ENCODE results near the gene TWSG1. TPM values are rescaled to one million over a fixed set of nuclear protein-coding genes. Genes with fewer than 3 reads are reported as not detected.
A peak's percentile ranks its signal among the peaks of the same experiment; 100 is the strongest.

The TWSG1 gene
- total and polyA plus RNA-seq, 11 donors: 6.9 to 18.0 (median 13.3) TPM

DNA sequence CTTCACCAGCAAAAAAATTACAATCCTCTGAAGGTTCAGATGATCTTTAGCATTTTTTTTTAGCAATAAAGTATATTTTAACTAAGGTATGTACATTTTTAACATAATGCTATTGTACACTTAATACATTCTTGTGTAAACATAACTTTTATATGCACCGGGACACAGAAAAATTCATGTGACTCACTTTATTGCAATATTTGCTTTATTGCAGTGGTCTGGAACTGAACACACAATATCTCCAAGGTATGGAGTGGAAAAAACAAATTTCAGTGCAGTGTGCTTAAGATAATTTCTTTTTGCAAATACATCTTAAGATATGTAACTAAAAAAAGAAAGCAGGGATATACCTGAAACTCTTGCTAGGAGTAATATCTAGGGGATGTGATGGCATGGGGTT is 5.1 kb upstream of the TWSG1 start:
- H3K4me3 ChIP-seq: no peak overlapping the region

DNA sequence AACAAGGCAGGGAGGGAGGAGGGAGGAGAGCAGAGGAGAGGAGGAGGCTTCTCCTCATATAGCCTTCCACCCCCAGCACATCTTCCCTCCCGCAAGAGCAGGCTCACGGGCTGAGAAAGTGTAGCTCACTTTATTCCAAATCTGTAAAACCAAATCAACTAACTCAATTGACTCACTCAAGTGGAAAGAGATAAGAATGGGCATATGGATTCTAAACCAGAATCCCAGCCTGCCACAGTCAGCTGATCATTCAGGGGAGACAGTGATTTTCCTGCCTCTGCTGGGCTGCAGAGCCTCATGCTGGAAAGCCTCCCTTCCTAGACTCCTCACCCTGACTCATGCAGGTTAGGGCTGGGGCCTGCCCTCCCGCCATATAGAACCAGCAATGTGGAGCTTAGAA is 4.2 kb upstream of the TWSG1 start:
- TF ChIP-seq, protein P1, sequence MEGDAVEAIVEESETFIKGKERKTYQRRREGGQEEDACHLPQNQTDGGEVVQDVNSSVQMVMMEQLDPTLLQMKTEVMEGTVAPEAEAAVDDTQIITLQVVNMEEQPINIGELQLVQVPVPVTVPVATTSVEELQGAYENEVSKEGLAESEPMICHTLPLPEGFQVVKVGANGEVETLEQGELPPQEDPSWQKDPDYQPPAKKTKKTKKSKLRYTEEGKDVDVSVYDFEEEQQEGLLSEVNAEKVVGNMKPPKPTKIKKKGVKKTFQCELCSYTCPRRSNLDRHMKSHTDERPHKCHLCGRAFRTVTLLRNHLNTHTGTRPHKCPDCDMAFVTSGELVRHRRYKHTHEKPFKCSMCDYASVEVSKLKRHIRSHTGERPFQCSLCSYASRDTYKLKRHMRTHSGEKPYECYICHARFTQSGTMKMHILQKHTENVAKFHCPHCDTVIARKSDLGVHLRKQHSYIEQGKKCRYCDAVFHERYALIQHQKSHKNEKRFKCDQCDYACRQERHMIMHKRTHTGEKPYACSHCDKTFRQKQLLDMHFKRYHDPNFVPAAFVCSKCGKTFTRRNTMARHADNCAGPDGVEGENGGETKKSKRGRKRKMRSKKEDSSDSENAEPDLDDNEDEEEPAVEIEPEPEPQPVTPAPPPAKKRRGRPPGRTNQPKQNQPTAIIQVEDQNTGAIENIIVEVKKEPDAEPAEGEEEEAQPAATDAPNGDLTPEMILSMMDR (IDR thresholded peaks at IDR 0.05): no peak
- no peak for TF ChIP-seq POLR2A (IDR thresholded peaks at IDR 0.05)
- no peaks in the 10 kb centered on the region for H3K36me3 ChIP-seq
- H3K4me3 ChIP-seq: no peak overlapping the region
- H3K9me3 ChIP-seq: peaks cover 0 to 18% (median 2%) of the 10 kb centered on the region in 12 donors
- no peaks in the 10 kb centered on the region for H3K27me3 ChIP-seq
- WGBS, 4 donors: 55 to 80% (median 69%) methylated on average over 3 of the region's 3 CpGs
- intact Hi-C loops (cut with DNase I): loop anchor here (5.0 to 10.0 kb wide), 8 partner anchors 113 to 444 kb away; partner anchors contain the start of genes RALBP1 (in 3 of the 10) and ANKRD12 (in 1 of the 10)
- ATAC-seq: no peak
- H3K4me1 ChIP-seq: peaks cover 0 to 12% (median 5%) of the 10 kb centered on the region in 12 donors
- no peak for DNase-seq
- H3K27ac ChIP-seq: no peak overlapping the region

More for the DNA sequence above, 5.1 kb upstream of the TWSG1 start:
- ATAC-seq: no peak
- H3K27me3 ChIP-seq: no peaks in the 10 kb centered on the region
- TF ChIP-seq, protein P1 (IDR thresholded peaks at IDR 0.05): no peak
- no peak for TF ChIP-seq POLR2A (IDR thresholded peaks at IDR 0.05)
- intact Hi-C loops (cut with DNase I): loop anchor here in 1 of 10 donors (10.0 kb wide), 1 partner anchor 255 kb away; no protein-coding TSS in a partner anchor
- peaks cover 0 to 9% (median 3%) of the 10 kb centered on the region in 12 donors for H3K4me1 ChIP-seq
- H3K27ac ChIP-seq: no peak overlapping the region
- WGBS, 4 donors: 42 to 100% (median 96%) methylated on average over 1 of the region's 1 CpG
- peaks cover 0 to 18% (median 2%) of the 10 kb centered on the region in 12 donors for H3K9me3 ChIP-seq
- H3K36me3 ChIP-seq: no peaks in the 10 kb centered on the region
- DNase-seq: no peak

DNA sequence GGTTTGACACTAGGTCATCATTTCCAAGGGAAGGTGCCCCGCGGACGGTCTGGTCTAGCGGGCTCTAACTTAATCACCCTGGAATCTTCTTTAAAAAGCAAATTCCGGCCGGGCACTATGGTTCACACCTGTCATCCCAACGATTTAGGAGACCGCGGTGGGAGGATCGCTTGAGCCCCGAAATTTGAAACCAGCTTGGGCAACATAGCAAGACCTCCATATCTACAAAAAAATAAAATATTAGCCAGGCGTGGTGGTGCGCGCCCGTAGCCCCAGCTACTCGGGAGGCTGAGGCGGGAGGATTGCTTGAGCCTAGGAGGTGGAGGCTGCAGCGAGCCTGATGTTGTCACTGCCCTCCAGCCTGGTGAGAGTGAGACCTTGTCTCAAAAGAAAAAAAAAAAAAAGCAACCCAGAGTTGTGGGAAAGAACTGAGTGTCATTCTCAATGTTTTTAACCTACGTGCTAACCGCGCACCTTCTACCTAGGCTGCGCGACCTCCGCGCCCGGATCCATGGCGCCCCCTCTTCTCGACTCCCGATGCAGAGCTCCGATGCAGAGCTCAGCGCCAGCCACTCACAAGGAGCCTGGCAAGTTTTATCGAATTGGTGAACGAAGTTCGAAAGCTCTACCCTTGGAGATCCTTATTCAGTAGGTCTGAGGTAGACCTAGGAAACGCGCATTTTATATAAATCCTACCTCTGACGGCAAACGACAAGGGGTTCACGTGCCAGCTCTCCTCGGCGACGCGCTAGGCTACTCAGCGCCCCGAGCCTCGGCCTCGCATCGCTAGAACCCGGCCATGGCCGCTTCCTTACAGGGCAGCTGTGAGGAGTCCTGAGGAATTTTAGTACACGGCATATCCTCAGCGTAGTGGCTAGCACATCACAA is 888 bp upstream of the TWSG1 start:
- peak in 3 of 5 donors; percentile 22 to 32 (median 30) for DNase-seq
- 35 to 40% (median 37%) methylated on average over 49 to 52 of the region's 52 CpGs for WGBS, 4 donors

More for the DNA sequence above, 888 bp upstream of the TWSG1 start:
- TF ChIP-seq, protein P1 (IDR thresholded peaks at IDR 0.05): no peak
- TF ChIP-seq POLR2A (IDR thresholded peaks at IDR 0.05): no peak
- Histone ChIP-seq H3K9me3 (peaks cover 0 to 8% (median 0%) of the 10 kb centered on the region in 12 donors), H3K27me3 (no peaks in the 10 kb centered on the region), H3K36me3 (peaks cover 0 to 15% (median 12%) of the 10 kb centered on the region in 9 donors), H3K27ac (peak overlapping the region in 10 of 12 donors; percentile 11 to 89 (median 53)), H3K4me1 (peaks cover 0 to 31% (median 10%) of the 10 kb centered on the region in 12 donors), H3K4me3 (peak overlapping the region; percentile 32 to 93 (median 82))
- intact Hi-C loops (cut with DNase I): loop anchor here (1.0 to 10.0 kb wide), 11 partner anchors 116 to 441 kb away; partner anchors contain the start of genes RALBP1 (in 5 of the 10) and ANKRD12 (in 1 of the 10)
- ATAC-seq: peak in 3 of 4 donors; percentile 51 to 64 (median 55)

Data from heart left ventricle (tissue), 16 donors.